ENCODE results near the gene KIAA0753.

Gene KIAA0753

DNA sequence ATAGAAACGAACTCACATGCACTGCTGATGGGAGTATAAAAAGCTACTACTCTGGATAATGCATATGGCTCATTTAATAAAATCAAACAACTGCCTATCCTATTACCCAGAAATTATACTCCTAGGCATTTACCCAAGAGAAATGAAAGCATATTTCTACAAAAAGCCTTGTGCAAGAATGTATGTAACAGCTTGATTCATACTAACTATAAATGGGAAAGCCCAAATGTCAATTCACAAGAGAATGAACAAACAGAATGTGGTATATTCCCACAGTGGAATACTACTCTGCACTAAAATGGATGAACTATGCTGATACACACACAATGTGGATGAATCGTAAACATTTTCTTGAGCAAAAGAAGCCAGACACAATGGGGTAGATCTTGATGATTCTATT, 38.4 kb downstream of the KIAA0753 start:
- Histone ChIP-seq H3K27ac (replicated peaks) (no peak overlapping the region), H3K27me3 (ENCODE audit: insufficient read depth, poor library complexity, severe bottlenecking) (no peaks in the 10 kb centered on the region), H3K4me3 (replicated peaks; ENCODE audit: insufficient read depth, low read length) (no peak overlapping the region)
- DNase-seq (ENCODE audit: low read depth in 1 of 2, low spot score in 1 of 2), result no peak
- TF ChIP-seq, protein P1, sequence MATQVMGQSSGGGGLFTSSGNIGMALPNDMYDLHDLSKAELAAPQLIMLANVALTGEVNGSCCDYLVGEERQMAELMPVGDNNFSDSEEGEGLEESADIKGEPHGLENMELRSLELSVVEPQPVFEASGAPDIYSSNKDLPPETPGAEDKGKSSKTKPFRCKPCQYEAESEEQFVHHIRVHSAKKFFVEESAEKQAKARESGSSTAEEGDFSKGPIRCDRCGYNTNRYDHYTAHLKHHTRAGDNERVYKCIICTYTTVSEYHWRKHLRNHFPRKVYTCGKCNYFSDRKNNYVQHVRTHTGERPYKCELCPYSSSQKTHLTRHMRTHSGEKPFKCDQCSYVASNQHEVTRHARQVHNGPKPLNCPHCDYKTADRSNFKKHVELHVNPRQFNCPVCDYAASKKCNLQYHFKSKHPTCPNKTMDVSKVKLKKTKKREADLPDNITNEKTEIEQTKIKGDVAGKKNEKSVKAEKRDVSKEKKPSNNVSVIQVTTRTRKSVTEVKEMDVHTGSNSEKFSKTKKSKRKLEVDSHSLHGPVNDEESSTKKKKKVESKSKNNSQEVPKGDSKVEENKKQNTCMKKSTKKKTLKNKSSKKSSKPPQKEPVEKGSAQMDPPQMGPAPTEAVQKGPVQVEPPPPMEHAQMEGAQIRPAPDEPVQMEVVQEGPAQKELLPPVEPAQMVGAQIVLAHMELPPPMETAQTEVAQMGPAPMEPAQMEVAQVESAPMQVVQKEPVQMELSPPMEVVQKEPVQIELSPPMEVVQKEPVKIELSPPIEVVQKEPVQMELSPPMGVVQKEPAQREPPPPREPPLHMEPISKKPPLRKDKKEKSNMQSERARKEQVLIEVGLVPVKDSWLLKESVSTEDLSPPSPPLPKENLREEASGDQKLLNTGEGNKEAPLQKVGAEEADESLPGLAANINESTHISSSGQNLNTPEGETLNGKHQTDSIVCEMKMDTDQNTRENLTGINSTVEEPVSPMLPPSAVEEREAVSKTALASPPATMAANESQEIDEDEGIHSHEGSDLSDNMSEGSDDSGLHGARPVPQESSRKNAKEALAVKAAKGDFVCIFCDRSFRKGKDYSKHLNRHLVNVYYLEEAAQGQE (IDR thresholded peaks at IDR 0.05; ENCODE audit: insufficient replicate concordance, low read depth), result no peak
- TF ChIP-seq, protein P2, sequence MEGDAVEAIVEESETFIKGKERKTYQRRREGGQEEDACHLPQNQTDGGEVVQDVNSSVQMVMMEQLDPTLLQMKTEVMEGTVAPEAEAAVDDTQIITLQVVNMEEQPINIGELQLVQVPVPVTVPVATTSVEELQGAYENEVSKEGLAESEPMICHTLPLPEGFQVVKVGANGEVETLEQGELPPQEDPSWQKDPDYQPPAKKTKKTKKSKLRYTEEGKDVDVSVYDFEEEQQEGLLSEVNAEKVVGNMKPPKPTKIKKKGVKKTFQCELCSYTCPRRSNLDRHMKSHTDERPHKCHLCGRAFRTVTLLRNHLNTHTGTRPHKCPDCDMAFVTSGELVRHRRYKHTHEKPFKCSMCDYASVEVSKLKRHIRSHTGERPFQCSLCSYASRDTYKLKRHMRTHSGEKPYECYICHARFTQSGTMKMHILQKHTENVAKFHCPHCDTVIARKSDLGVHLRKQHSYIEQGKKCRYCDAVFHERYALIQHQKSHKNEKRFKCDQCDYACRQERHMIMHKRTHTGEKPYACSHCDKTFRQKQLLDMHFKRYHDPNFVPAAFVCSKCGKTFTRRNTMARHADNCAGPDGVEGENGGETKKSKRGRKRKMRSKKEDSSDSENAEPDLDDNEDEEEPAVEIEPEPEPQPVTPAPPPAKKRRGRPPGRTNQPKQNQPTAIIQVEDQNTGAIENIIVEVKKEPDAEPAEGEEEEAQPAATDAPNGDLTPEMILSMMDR (IDR thresholded peaks at IDR 0.05; ENCODE audit: insufficient read depth, low read length), result no peak
- TF ChIP-seq POLR2AphosphoS5 (IDR thresholded peaks at IDR 0.05; ENCODE audit: low read depth) (no peak), SPI1 (IDR thresholded peaks at IDR 0.05; ENCODE audit: borderline replicate concordance, low read depth) (no peak), GABPA (IDR thresholded peaks at IDR 0.05; ENCODE audit: low read depth) (no peak)

DNA sequence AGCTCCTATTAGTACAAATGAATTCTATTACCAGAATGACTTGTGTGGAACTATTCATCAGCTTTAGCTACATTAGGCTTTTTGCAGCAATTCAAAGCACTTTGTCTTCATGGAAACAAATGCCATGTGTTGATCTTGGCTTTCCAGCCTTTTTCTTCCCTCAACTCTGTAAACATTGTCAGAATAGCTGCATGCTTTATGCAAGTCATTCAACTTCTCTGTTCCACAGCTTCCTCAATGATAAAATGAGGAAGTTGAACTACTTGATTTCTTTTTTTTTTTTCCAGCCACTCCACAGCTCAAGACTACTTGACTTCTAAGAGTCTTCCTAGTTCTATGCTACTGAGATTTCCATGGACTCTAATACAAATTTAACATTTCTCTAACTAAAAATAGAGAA, 41.1 kb downstream of the KIAA0753 start:
- TF ChIP-seq SPI1 (IDR thresholded peaks at IDR 0.05; ENCODE audit: borderline replicate concordance, low read depth) (peak; percentile 55; the same call in 1 of the 2 replicates), POLR2AphosphoS5 (IDR thresholded peaks at IDR 0.05; ENCODE audit: low read depth) (no peak)
- DNase-seq (ENCODE audit: low read depth in 1 of 2, low spot score in 1 of 2), result peak; percentile 10 to 46
- Histone ChIP-seq H3K27me3 (ENCODE audit: insufficient read depth, poor library complexity, severe bottlenecking) (no peaks in the 10 kb centered on the region), H3K4me3 (replicated peaks; ENCODE audit: insufficient read depth, low read length) (no peak overlapping the region), H3K27ac (replicated peaks) (peak overlapping the region; percentile 57)

DNA sequence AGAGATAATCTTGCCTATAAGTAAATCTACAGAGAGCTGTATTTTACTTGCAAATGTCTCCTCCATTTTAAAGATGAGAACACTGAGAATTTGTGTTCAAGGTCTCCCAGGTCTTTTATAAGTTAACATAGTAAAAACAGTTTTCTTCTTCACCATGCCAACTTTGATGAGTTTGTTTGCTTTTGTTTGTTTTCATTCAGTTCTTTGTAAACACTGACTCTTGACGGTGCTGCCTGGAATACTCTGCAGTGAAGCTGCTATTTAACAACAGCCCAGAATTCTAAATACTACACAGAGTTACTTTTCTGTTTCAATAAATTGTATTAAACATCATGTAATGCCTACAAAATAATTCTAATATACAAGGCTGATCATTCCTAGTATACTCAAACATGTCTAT, 42.8 kb downstream of the KIAA0753 start:
- no peak overlapping the region for H3K27ac ChIP-seq (replicated peaks)
- DNase-seq (ENCODE audit: low read depth in 1 of 2, low spot score in 1 of 2), result no peak
- H3K4me3 ChIP-seq (replicated peaks; ENCODE audit: insufficient read depth, low read length), result no peak overlapping the region
- H3K27me3 ChIP-seq (ENCODE audit: insufficient read depth, poor library complexity, severe bottlenecking), result no peaks in the 10 kb centered on the region
- TF ChIP-seq, protein P1 (IDR thresholded peaks at IDR 0.05; ENCODE audit: insufficient replicate concordance, low read depth), result no peak
- TF ChIP-seq POLR2AphosphoS5 (IDR thresholded peaks at IDR 0.05; ENCODE audit: low read depth), result no peak
- TF ChIP-seq SPI1 (IDR thresholded peaks at IDR 0.05; ENCODE audit: borderline replicate concordance, low read depth), result no peak
- TF ChIP-seq, protein P2 (IDR thresholded peaks at IDR 0.05; ENCODE audit: insufficient read depth, low read length), result no peak
- no peak for TF ChIP-seq GABPA (IDR thresholded peaks at IDR 0.05; ENCODE audit: low read depth)

DNA sequence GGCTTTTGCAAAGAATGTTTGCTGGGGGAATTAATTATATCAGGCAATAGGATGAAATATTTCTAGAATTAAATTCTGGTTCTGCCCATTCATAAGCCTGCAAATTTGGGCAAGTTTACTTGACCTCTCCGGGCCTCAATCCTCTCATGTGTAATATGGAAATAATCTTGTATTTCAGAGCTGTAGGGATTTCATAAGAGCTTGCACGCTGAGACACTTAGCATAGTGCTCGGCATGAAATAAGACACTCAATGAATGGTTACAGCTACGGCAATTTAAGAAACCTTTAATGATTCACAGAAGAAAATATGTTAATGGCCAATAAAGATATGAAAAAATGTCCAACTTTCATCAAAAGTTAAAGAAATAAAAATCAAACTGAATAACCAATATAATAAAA, 43.6 kb downstream of the KIAA0753 start:
- no peak for DNase-seq (ENCODE audit: low read depth in 1 of 2, low spot score in 1 of 2)
- Histone ChIP-seq H3K27me3 (ENCODE audit: insufficient read depth, poor library complexity, severe bottlenecking) (no peaks in the 10 kb centered on the region), H3K27ac (replicated peaks) (no peak overlapping the region), H3K4me3 (replicated peaks; ENCODE audit: insufficient read depth, low read length) (no peak overlapping the region)
- TF ChIP-seq SPI1 (IDR thresholded peaks at IDR 0.05; ENCODE audit: borderline replicate concordance, low read depth) (no peak), POLR2AphosphoS5 (IDR thresholded peaks at IDR 0.05; ENCODE audit: low read depth) (no peak), GABPA (IDR thresholded peaks at IDR 0.05; ENCODE audit: low read depth) (no peak)
- TF ChIP-seq, protein P1 (IDR thresholded peaks at IDR 0.05; ENCODE audit: insufficient replicate concordance, low read depth), result no peak
- TF ChIP-seq, protein P2 (IDR thresholded peaks at IDR 0.05; ENCODE audit: insufficient read depth, low read length), result no peak

All from HL-60 (cell line).